ENCODE measurements around the gene FMN2. TPM values are rescaled to one million over a fixed set of nuclear protein-coding genes. Genes with fewer than 3 reads are reported as not detected.

The FMN2 gene
- total RNA-seq, 3 donors from 2014 or later: 0.96 to 30.4 (median 3.5) TPM

DNA sequence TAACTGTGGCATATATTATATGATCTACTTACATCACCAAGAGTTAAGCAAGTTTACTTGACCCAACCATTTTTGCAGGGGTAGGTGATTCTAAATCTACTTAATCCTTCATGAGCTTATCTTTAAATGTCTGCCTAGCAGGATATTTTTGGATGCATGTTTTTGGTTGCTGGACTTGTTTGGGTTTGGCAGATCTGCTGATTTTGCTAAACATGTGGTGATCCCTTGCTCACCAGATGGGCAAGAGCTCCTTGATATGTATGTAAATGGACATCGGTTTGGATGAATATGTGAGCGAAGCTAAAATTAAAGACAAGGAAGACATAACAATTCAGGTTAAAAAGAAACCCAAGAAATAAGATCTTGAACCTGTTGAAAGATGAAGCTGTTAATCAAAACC is 36.7 kb downstream of the FMN2 start:
- no peaks in the 10 kb centered on the region for H3K9me3 ChIP-seq
- H3K36me3 ChIP-seq (ENCODE audit: low read depth): no peaks in the 10 kb centered on the region
- intact Hi-C loops (cut with DNase I, micrococcal nuclease): no loop called here
- ATAC-seq: no peak
- H3K4me1 ChIP-seq (ENCODE audit: low read depth): no peaks in the 10 kb centered on the region
- DNase-seq: no peak
- H3K4me3 ChIP-seq: no peak overlapping the region
- TF ChIP-seq CTCF (IDR thresholded peaks at IDR 0.05): no peak

DNA sequence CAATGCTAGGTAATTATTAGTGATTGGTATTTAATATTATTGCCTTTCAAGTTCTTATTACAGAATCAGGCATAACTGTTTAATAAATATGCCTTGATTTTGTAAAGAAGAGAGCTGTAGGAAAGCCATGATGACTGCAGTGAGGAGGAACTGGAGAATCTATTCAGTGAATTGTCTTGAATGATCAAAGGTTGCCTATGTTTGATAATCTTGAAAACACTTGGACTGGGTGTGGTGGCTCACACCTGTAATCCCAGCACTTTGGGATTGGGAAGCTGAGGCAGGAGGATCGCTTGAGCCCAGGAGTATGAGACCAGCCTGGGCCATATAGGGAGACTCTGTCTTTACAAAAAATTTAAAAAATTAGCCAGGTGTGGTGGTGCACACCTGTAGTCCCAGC is 42.4 kb downstream of the FMN2 start:
- Histone ChIP-seq H3K4me3 (no peak overlapping the region), H3K9me3 (no peaks in the 10 kb centered on the region), H3K36me3 (ENCODE audit: low read depth) (no peaks in the 10 kb centered on the region), H3K4me1 (ENCODE audit: low read depth) (no peaks in the 10 kb centered on the region)
- intact Hi-C loops (cut with DNase I, micrococcal nuclease): no loop called here
- DNase-seq: no peak
- no peak for TF ChIP-seq CTCF (IDR thresholded peaks at IDR 0.05)
- ATAC-seq: peak; percentile 51

DNA sequence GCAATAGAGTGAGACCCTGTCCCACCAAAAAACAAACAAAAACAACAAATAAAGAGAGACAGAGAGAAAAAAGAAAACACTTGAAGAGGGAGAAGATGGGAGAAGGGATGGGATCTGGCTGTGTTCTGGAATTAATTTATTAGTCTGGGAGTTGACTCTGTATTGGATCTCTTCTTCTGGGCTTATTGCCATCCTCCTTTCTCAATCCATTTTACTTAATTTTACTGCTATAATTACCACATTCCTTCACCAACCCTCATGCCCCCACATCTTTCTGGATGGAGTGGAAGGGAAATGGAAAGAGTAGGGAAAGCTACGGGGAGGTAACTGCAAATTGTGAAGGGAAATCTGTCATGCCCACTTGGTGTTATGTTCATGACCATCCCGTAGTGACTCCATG is 42.9 kb downstream of the FMN2 start:
- DNase-seq (no peak), ATAC-seq (no peak)
- intact Hi-C loops (cut with DNase I, micrococcal nuclease): no loop called here
- no peak for TF ChIP-seq CTCF (IDR thresholded peaks at IDR 0.05)
- H3K4me1 ChIP-seq (ENCODE audit: low read depth): no peaks in the 10 kb centered on the region
- H3K9me3 ChIP-seq: no peaks in the 10 kb centered on the region
- no peaks in the 10 kb centered on the region for H3K36me3 ChIP-seq (ENCODE audit: low read depth)
- H3K4me3 ChIP-seq: no peak overlapping the region

DNA sequence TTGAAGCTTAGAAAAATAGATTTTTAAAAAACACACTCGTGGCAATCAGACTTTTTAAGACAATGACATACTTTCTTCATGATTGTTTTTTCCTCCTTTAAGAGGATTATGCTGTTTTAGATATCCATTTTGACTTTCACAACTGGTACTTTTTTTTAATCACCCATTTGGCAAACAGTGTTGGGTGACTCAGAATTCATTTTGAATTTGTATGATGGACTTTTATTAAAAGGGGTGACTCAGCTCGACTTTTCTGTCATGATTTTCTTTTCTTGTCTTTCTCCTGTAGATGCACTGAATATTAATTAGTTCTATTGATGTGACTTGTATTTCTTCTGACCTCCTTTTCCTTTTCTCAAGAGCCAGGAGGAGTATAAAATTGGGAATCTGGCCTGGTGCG is 44.7 kb downstream of the FMN2 start:
- no peak for TF ChIP-seq CTCF (IDR thresholded peaks at IDR 0.05)
- ATAC-seq (no peak), DNase-seq (no peak)
- Histone ChIP-seq H3K4me3 (no peak overlapping the region), H3K36me3 (ENCODE audit: low read depth) (no peaks in the 10 kb centered on the region), H3K9me3 (no peaks in the 10 kb centered on the region), H3K4me1 (ENCODE audit: low read depth) (no peaks in the 10 kb centered on the region)
- intact Hi-C loops (cut with DNase I, micrococcal nuclease): no loop called here

GRCh38 chr1:240138867-240139266 is 47.2 kb downstream of the FMN2 start:
- H3K4me1 ChIP-seq (ENCODE audit: low read depth): no peaks in the 10 kb centered on the region
- H3K36me3 ChIP-seq (ENCODE audit: low read depth): no peaks in the 10 kb centered on the region
- no peaks in the 10 kb centered on the region for H3K9me3 ChIP-seq
- ATAC-seq (no peak), DNase-seq (no peak)
- intact Hi-C loops (cut with DNase I, micrococcal nuclease): no loop called here
- TF ChIP-seq CTCF (IDR thresholded peaks at IDR 0.05): no peak
- no peak overlapping the region for H3K4me3 ChIP-seq

DNA sequence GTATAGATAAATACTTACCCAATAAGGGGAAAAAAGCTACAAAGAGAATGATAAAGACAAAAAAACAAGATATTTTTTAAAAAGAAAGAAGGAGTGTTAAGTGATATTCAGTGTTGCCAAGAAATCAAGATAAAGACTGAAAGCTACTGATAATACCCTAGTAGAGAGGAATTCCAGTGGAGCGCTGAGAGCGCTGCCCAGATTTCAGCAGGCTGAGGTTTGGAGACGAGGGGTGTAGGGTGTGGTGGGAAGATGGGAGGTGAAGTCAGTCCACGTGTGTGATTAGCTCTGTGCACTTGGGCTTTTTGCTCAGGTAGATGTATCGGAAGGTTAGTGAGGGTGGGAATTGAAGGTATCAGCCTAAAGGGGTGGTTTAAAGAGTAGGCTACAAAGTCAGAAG is 47.8 kb downstream of the FMN2 start:
- DNase-seq (no peak), ATAC-seq (no peak)
- no peak for TF ChIP-seq CTCF (IDR thresholded peaks at IDR 0.05)
- intact Hi-C loops (cut with DNase I, micrococcal nuclease): no loop called here
- Histone ChIP-seq H3K9me3 (no peaks in the 10 kb centered on the region), H3K36me3 (ENCODE audit: low read depth) (no peaks in the 10 kb centered on the region), H3K4me3 (no peak overlapping the region), H3K4me1 (ENCODE audit: low read depth) (no peaks in the 10 kb centered on the region)
